ENCODE measurements around the gene ZBTB42.
"Not testable (repeated sequence)": the region's sequence is repeated elsewhere in the genome, so short reads cannot be mapped to it uniquely, and the experiment has no call there.

ZBTB42 gene

DNA sequence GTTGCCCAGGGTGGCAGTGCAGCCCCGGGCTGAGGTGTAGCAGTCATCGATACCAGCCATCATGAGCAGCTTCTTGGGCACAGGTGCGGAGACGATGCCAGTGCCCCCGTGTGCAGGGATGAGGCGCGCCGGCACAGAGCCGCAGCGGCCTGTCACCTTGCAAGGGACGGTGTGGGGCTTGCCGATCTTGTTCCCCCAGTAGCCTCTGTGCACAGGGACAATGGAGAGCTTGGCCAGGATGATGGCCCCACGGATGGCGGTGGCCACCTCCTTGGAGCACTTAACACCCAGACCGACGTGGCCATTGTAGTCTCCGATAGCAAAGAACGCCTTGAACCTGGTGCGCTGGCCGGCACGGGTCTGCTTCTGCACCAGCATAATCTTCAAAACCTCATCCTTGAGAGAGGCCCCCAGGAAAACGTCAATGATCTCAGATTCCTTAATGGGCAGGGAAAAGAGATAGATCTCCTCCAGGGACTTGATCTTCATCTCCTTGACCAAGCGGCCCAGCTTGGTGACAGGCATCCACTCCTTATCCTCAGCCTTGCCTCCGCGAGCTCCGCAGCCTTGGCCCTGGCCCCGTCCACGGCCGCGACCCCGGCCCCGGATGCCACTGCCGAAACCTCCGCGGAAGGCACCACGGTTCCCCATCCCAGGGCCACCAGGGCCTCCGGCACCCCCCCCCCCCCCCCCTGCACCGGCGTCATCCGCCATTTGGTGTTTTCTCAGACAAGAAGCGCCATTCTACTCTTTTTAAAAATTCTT is 35.5 kb downstream of the ZBTB42 start:
- not testable (repeated sequence) for H3K4me3 ChIP-seq (ENCODE audit: low read length); H3K4me1 ChIP-seq (ENCODE audit: control insufficient read depth, insufficient read depth, low read length); H3K36me3 ChIP-seq (ENCODE audit: control insufficient read depth, insufficient read depth, low read length); H3K27ac ChIP-seq (ENCODE audit: low read depth, low read length); H3K9ac ChIP-seq (ENCODE audit: low read length); H3K27me3 ChIP-seq (ENCODE audit: control insufficient read depth, insufficient read depth, low read length)

DNA sequence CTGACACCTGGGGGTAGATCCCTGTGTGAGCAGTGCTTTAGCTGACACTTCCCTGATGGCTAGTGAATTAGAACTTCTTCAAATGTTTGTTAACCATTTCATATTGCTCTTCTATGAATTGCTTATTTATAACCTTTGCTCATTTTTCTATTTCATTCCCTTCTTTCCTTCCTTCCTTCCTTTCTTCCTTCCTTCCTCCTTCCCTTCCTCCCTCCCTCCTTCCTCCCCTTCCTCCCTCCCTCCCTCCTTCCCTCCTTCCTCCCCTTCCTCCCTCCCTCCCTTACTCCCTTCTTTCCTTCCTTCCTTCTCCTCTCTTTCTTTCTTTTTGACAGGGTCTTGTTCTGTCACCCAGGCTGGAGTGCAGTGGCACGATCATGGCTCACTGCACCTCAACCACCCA is 40.8 kb downstream of the ZBTB42 start:
- no peak overlapping the region for H3K27ac ChIP-seq (ENCODE audit: low read depth, low read length)
- H3K9ac ChIP-seq (ENCODE audit: low read length), result no peak overlapping the region
- peaks cover 15% of the 10 kb centered on the region for H3K27me3 ChIP-seq (ENCODE audit: control insufficient read depth, insufficient read depth, low read length)
- H3K4me3 ChIP-seq (ENCODE audit: low read length), result no peak overlapping the region
- peaks cover 5% of the 10 kb centered on the region for H3K4me1 ChIP-seq (ENCODE audit: control insufficient read depth, insufficient read depth, low read length)
- no peaks in the 10 kb centered on the region for H3K36me3 ChIP-seq (ENCODE audit: control insufficient read depth, insufficient read depth, low read length)

DNA sequence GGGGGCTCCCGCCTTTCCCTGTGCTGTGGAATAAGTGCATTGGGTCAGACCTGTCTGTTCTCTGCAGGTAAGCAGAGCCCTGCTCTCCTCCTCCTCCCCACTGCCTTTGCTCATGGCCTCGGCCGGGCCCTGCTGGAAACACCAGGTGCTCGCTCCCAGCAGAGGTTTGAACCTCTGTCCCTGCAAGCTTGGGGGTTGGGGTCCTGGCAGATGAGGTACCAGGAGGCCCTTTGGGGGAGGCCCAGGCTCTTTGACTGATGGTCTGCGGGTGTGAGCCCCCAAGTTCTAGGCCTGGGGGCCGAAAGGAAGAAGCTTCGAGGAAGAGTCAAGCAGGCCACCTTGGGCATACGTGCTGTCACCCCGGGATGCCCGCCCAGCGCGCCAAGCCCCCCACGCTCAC is 42.1 kb downstream of the ZBTB42 start:
- peaks cover 15% of the 10 kb centered on the region for H3K27me3 ChIP-seq (ENCODE audit: control insufficient read depth, insufficient read depth, low read length)
- no peak overlapping the region for H3K9ac ChIP-seq (ENCODE audit: low read length)
- no peak overlapping the region for H3K27ac ChIP-seq (ENCODE audit: low read depth, low read length)
- H3K4me3 ChIP-seq (ENCODE audit: low read length), result no peak overlapping the region
- no peaks in the 10 kb centered on the region for H3K36me3 ChIP-seq (ENCODE audit: control insufficient read depth, insufficient read depth, low read length)
- H3K4me1 ChIP-seq (ENCODE audit: control insufficient read depth, insufficient read depth, low read length), result peaks cover 5% of the 10 kb centered on the region

DNA sequence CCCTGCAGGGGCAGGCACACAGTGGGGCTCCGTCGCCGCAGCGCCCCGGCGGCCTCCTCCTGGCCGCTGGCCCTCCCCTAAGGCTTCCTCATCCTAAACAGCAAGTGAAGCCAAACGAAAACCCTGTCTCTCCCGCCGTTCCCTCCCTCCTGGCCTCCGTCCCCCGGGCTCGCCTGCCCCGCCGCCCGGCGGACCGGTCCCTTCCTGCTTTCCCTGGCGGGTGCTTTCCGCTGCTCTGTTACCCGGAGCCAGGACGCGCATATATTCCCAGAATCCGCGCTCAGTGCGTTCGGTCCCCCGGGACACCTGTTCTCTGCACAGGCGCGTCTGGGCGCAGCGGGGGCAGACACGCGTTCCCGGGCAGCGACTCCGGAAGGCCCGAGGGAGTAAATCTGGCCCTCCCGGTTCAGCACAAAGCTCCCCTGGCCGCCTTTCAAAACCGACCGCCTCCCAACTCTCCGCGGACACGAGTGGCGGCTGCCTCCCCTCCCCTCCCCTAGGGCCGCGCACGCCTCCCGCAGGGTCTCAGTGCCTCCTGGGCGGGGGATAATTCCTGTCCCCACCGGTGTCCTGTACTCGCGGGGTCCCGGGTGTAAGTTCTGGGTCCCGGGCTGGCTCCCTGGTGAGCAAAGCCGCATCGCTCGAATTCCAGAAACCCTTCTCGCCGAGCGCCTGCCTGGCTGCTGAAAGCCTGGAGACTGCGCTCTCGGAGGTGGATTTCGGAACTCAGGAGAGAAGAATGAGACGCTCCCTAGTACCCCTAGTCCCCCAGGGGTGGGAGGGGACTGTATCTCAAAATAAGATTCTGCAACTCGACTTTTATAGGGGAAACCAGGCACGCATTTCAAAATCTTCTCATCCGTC is 42.8 kb downstream of the ZBTB42 start:
- H3K9ac ChIP-seq (ENCODE audit: low read length), result no peak overlapping the region
- H3K4me1 ChIP-seq (ENCODE audit: control insufficient read depth, insufficient read depth, low read length), result peaks cover 5% of the 10 kb centered on the region
- peak overlapping the region; percentile 49 for H3K4me3 ChIP-seq (ENCODE audit: low read length)
- H3K27me3 ChIP-seq (ENCODE audit: control insufficient read depth, insufficient read depth, low read length), result peaks cover 15% of the 10 kb centered on the region
- H3K36me3 ChIP-seq (ENCODE audit: control insufficient read depth, insufficient read depth, low read length), result no peaks in the 10 kb centered on the region
- no peak overlapping the region for H3K27ac ChIP-seq (ENCODE audit: low read depth, low read length)

DNA sequence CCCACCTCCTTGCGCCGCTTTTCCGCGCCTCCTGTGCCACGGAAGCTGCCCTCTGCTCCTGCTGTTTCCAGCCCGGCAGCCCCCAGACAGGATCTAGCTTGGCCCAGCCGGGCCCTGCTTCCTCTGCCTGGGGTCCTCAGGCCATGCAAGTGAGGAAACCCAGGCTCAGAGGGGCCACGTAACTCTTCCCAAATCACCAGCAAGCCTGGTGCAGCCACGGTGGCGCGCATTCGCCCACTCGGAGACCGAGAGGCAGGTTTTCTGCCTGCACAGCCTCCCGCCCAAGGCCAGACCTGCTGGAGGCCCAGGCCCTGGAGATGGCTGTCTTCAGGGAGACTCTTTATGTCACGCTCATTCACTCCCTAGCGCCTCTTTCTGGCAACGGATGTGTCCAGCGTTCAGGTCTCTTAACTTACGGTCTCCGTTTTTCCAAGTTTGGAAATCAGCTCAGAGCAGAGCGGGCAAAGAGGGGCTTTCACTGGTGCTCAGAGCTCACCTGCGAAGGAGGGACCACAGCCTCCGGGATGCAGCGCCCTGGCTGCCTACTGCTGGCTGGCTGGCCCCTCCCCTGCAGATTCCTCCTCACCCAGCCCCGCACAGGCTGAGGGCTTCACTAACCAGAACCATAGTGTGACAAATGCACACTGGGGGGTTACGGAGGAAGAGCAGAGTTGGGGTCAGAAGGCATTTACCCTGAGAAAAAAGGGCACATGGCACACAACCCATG is 43.6 kb downstream of the ZBTB42 start:
- Histone ChIP-seq H3K27ac (ENCODE audit: low read depth, low read length) (no peak overlapping the region), H3K36me3 (ENCODE audit: control insufficient read depth, insufficient read depth, low read length) (no peaks in the 10 kb centered on the region), H3K27me3 (ENCODE audit: control insufficient read depth, insufficient read depth, low read length) (peaks cover 15% of the 10 kb centered on the region), H3K4me1 (ENCODE audit: control insufficient read depth, insufficient read depth, low read length) (peaks cover 5% of the 10 kb centered on the region), H3K9ac (ENCODE audit: low read length) (no peak overlapping the region), H3K4me3 (ENCODE audit: low read length) (peak overlapping the region; percentile 49)

DNA sequence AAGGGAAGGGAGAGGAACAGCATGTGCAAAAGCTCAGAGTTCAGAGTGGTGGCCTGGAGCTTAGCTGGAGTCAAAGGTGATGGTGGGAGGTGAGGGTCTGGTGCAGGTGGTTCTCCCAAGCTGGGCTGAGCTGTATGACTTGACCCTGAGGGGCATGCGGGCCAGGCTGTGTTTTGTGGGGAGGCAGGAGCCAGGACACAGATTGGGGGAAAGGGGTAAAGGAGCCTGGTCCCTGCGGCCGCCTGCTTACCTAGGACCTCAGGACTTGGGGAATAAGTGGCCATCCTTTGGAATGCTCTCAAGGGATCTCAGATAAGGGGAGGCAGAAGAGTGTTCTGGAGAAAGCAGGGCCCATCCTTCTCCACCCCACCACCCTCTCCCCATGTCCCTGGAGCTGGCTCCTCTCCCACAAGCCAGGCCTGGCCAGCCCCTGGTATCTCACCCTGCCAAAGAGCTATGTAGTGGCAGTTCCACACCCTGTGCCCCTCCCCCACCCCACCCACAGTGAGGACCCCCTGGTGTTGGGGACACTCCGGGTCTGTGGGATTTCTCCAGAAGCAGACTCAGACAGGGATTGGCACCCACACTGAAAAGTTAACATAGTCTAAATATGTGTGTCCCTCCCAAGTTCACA is 44.2 kb downstream of the ZBTB42 start:
- Histone ChIP-seq H3K27me3 (ENCODE audit: control insufficient read depth, insufficient read depth, low read length) (peaks cover 15% of the 10 kb centered on the region), H3K4me3 (ENCODE audit: low read length) (no peak overlapping the region), H3K4me1 (ENCODE audit: control insufficient read depth, insufficient read depth, low read length) (peaks cover 5% of the 10 kb centered on the region), H3K27ac (ENCODE audit: low read depth, low read length) (no peak overlapping the region), H3K36me3 (ENCODE audit: control insufficient read depth, insufficient read depth, low read length) (no peaks in the 10 kb centered on the region), H3K9ac (ENCODE audit: low read length) (no peak overlapping the region)

DNA sequence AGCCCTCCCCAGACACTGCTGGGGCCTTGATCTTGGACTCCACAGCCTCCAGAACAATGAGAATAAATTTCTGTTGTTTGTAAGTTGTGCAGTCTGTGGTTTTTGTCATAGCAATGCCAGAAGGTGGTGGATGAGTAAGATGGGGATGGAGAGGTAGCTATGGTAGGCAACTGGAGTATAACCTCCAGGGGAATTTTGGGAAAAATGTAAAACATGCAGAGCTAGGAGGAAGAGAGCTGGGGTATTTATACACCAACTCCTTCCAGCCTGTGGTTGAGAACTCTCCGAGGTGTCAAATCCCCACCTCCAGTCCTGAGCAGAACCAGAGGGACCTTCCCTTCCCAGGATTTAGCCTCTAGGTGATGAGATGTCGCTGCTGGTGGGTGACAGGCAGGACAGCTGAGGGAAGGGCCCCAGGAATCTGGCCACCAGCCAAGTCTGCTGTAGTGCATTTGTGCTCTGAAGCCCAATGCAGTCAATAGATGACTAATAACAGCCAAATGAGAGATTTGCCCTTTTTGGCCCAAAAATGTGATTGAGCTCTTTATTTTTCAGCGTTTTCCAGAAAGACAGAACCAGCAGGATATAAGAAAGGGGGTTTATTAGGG is 45.0 kb downstream of the ZBTB42 start:
- no peak overlapping the region for H3K27ac ChIP-seq (ENCODE audit: low read depth, low read length)
- H3K9ac ChIP-seq (ENCODE audit: low read length), result no peak overlapping the region
- no peak overlapping the region for H3K4me3 ChIP-seq (ENCODE audit: low read length)
- H3K4me1 ChIP-seq (ENCODE audit: control insufficient read depth, insufficient read depth, low read length), result peaks cover 5% of the 10 kb centered on the region
- no peaks in the 10 kb centered on the region for H3K36me3 ChIP-seq (ENCODE audit: control insufficient read depth, insufficient read depth, low read length)
- peaks cover 15% of the 10 kb centered on the region for H3K27me3 ChIP-seq (ENCODE audit: control insufficient read depth, insufficient read depth, low read length)

DNA sequence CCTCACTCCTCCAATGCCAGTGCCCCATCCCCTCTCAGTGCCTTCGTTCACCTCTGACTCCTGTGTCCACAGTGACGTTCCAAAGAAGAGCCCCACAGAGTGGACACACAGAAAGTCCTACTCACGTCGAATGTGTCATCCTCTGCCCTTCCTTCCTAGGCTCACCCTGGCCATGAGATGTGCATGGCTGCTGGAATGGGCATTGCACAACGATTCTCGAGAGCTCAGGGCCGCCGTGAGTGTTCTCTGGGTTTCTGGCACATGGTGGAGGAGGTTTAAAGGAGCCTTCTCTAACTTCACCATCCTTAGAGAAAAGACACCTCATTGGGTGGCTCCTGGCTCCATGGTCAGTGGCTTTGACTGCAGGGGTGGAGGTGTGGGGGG is 51.4 kb downstream of the ZBTB42 start:
- H3K4me1 ChIP-seq (ENCODE audit: control insufficient read depth, insufficient read depth, low read length), result no peaks in the 10 kb centered on the region
- no peaks in the 10 kb centered on the region for H3K36me3 ChIP-seq (ENCODE audit: control insufficient read depth, insufficient read depth, low read length)
- H3K27ac ChIP-seq (ENCODE audit: low read depth, low read length), result no peak overlapping the region
- no peaks in the 10 kb centered on the region for H3K27me3 ChIP-seq (ENCODE audit: control insufficient read depth, insufficient read depth, low read length)
- no peak overlapping the region for H3K4me3 ChIP-seq (ENCODE audit: low read length)
- H3K9ac ChIP-seq (ENCODE audit: low read length), result no peak overlapping the region
